A549 (cell line): ENCODE data around the gene XPNPEP1. TPM values are rescaled to one million over a fixed set of nuclear protein-coding genes. Genes with fewer than 3 reads are reported as not detected.
A peak's percentile ranks its signal among the peaks of the same experiment; 100 is the strongest.

Experiments used
- ATAC-seq, 2 experiments: fragments of 200-7000 bp in 1 of 2; fragments of >200 bp in 1 of 2; cut with Nextera tagmentation in 1 of 2; cut with Tn5 transposase in 1 of 2; 3 replicates each; pipeline versions ENCODE4 v1.8.0 to v1.9.1; 2018 to 2020; ENCODE audit warnings: mild to moderate bottlenecking in 1 of 2, moderate library complexity in 1 of 2
- CTCF ChIA-PET: fragments of 300-600 bp; sonication (Branson Sonifier 250); formaldehyde crosslinking; extraction: SDS; loops from one replicate; lab custom pipeline; 2021; ENCODE audit warnings: antibody characterized with exemption, inconsistent platforms; lab: Yijun Ruan, JAX
- POLR2A ChIA-PET: fragments of 350-600 bp; formaldehyde crosslinking; extraction: SDS; loops from one replicate; lab custom pipeline; 2021; ENCODE audit warnings: antibody characterized with exemption, inconsistent platforms; lab: Yijun Ruan, JAX
- DNase-seq, 2 experiments: peaks; one replicate each; pipeline versions ENCODE4 v3.0.0 to v3.0.0-alpha.2; 2011 to 2016; ENCODE audit warnings: low read depth in 1 of 2, low spot score in 1 of 2
- FAIRE-seq: peaks from 2 replicates; lab custom pipeline; 2011; peaks lifted over from hg19 to GRCh38; lab: Jason Lieb, UNC
- H3K27ac ChIP-seq, 2 experiments: fragments of >200 bp; sonication (Bioruptor Twin); formaldehyde crosslinking; 3 replicates each; pipeline ENCODE4 v1.5.1; 2016 to 2017
- H3K4me1 ChIP-seq: fragments of >200 bp; sonication (Bioruptor Twin); formaldehyde crosslinking; 3 replicates; pipeline ENCODE4 v1.6.1; 2016
- H3K4me2 ChIP-seq: fragments of >200 bp; sonication (Bioruptor Twin); formaldehyde crosslinking; 3 replicates; pipeline ENCODE4 v1.6.1; 2016
- H3K4me3 ChIP-seq: fragments of >200 bp; sonication (Bioruptor Twin); formaldehyde crosslinking; 3 replicates; pipeline ENCODE4 v1.5.1; 2016
- H3K9me3 ChIP-seq: fragments of >200 bp; sonication (Bioruptor Twin); formaldehyde crosslinking; 3 replicates; pipeline ENCODE4 v1.6.1; 2016
- BHLHE40 ChIP-seq: IDR thresholded peaks from 2 replicates; pipeline ENCODE4 v1.6.1; 2012; ENCODE audit warnings: low read depth, low read length, inconsistent platforms
- CBX8 ChIP-seq: fragments of 200-600 bp; sonication (generic); IDR thresholded peaks from 2 replicates; pipeline ENCODE4 v1.6.1; 2016
- CHD2 ChIP-seq: fragments of 150-350 bp; IDR thresholded peaks from 2 replicates; pipeline ENCODE4 v1.6.1; 2014; ENCODE audit warnings: low read length; ENCODE audit not compliant: partially characterized antibody
- CHD4 ChIP-seq: fragments of 200-600 bp; sonication (generic); IDR thresholded peaks from 2 replicates; pipeline ENCODE4 v1.6.1; 2016; ENCODE audit warnings: antibody characterized with exemption, mild to moderate bottlenecking, borderline replicate concordance
- EHMT2 ChIP-seq: fragments of 200-600 bp; sonication (generic); IDR thresholded peaks from 2 replicates; pipeline ENCODE4 v1.6.1; 2016; ENCODE audit warnings: antibody characterized with exemption, low read depth, mild to moderate bottlenecking, moderate library complexity
- FOSB ChIP-seq: fragments of 250-450 bp; sonication (Bioruptor Pico); IDR thresholded peaks from 2 replicates; pipeline ENCODE4 v1.5.0; 2020; ENCODE audit warnings: mild to moderate bottlenecking, moderate library complexity
- KDM5A ChIP-seq: fragments of 200-600 bp; sonication (generic); IDR thresholded peaks from 2 replicates; pipeline ENCODE4 v1.6.1; 2016; ENCODE audit warnings: antibody characterized with exemption, mild to moderate bottlenecking
- MAFK ChIP-seq: fragments of 450-650 bp; IDR thresholded peaks from 2 replicates; pipeline ENCODE4 v1.6.1; 2014; ENCODE audit not compliant: partially characterized antibody
- MAZ ChIP-seq: fragments of 150-350 bp; IDR thresholded peaks from 2 replicates; pipeline ENCODE4 v1.6.1; 2014; ENCODE audit warnings: antibody characterized with exemption, low read depth, low read length, borderline replicate concordance
- NPAS2 ChIP-seq: fragments of 250-450 bp; sonication (Bioruptor Pico); IDR thresholded peaks from 2 replicates; pipeline ENCODE4 v1.8.0; 2022; ENCODE audit warnings: mild to moderate bottlenecking, moderate library complexity, borderline replicate concordance
- RFX5 ChIP-seq: fragments of 450-650 bp; IDR thresholded peaks from 2 replicates; pipeline ENCODE4 v1.7.1; 2014; ENCODE audit warnings: antibody characterized with exemption, mild to moderate bottlenecking, moderate library complexity
- RNF2 ChIP-seq: fragments of 200-600 bp; sonication (generic); IDR thresholded peaks from 2 replicates; pipeline ENCODE4 v1.6.1; 2016; ENCODE audit warnings: low read depth, mild to moderate bottlenecking, antibody characterized with exemption, moderate library complexity, borderline replicate concordance
- ZNF302 ChIP-seq: fragments of 250-450 bp; sonication (Bioruptor Pico); IDR thresholded peaks from 2 replicates; pipeline ENCODE4 v1.9.0; 2021; ENCODE audit warnings: inconsistent platforms, mild to moderate bottlenecking, moderate library complexity
- WGBS: methylation state at CpG from one replicate; pipeline ENCODE4 v1.1.6; 2017; ENCODE audit errors: missing lambda C conversion rate; 5-methylcytosine and 5-hydroxymethylcytosine counted together
- polyA plus RNA-seq, 4 experiments: library from polyadenylated mRNA; depleted of rRNA in 3 of 4; stranded (reverse); fragments of >200 nt; fragmentation: RNase III in 1 of 4; extraction: RNeasy Plus Mini Kit Qiagen cat#74134 plus additional on column Dnase treatment in 1 of 4; gene quantifications; 2 replicates in 3 of 4; 3 replicates in 1 of 4; pipeline ENCODE4 v1.2.3, GENCODE V29; 2011 to 2017
- TF ChIP-seq, protein P1 (sequence below): IDR thresholded peaks from 2 replicates; pipeline ENCODE4 v1.6.1; 2012
- TF ChIP-seq, protein P2 (sequence below): fragments of 250-450 bp; sonication (Bioruptor Pico); IDR thresholded peaks from 2 replicates; pipeline ENCODE4 v1.5.0; 2020; ENCODE audit warnings: low read depth, mild to moderate bottlenecking, moderate library complexity
- TF ChIP-seq, protein P3 (sequence below): fragments of >200 bp; sonication (Bioruptor Twin); formaldehyde crosslinking; IDR thresholded peaks from 2 replicates; pipeline ENCODE4 v1.6.1; 2016
- TF ChIP-seq, protein P4 (sequence below): IDR thresholded peaks from 2 replicates; pipeline ENCODE4 v1.6.1; 2012; ENCODE audit warnings: low read depth, borderline replicate concordance
- TF ChIP-seq, protein P5 (sequence below): fragments of 150-350 bp; IDR thresholded peaks from 2 replicates; pipeline ENCODE4 v1.6.1; 2014; ENCODE audit warnings: low read depth, mild to moderate bottlenecking, low read length
- TF ChIP-seq, protein P6 (sequence below): fragments of 450-650 bp; IDR thresholded peaks from 2 replicates; pipeline ENCODE4 v1.6.1; 2014; ENCODE audit warnings: antibody characterized with exemption
- TF ChIP-seq, protein P7 (sequence below): fragments of 250-450 bp; sonication (Bioruptor Pico); IDR thresholded peaks from 2 replicates; pipeline ENCODE4 v1.5.0; 2021; ENCODE audit warnings: mild to moderate bottlenecking, moderate library complexity, borderline replicate concordance
- TF ChIP-seq, protein P8 (sequence below): fragments of >200 bp; sonication (Bioruptor Twin); formaldehyde crosslinking; IDR thresholded peaks from 3 replicates; pipeline ENCODE4 v1.6.1; 2016
- TF ChIP-seq, protein P9 (sequence below): fragments of >200 bp; sonication (Bioruptor Twin); formaldehyde crosslinking; IDR thresholded peaks from 3 replicates; pipeline ENCODE4 v1.5.1; 2016

Gene XPNPEP1
- polyA plus RNA-seq, 2 of the 4 experiments (the other 2 are of a cell fraction), result 32.5 to 53.9 TPM

DNA sequence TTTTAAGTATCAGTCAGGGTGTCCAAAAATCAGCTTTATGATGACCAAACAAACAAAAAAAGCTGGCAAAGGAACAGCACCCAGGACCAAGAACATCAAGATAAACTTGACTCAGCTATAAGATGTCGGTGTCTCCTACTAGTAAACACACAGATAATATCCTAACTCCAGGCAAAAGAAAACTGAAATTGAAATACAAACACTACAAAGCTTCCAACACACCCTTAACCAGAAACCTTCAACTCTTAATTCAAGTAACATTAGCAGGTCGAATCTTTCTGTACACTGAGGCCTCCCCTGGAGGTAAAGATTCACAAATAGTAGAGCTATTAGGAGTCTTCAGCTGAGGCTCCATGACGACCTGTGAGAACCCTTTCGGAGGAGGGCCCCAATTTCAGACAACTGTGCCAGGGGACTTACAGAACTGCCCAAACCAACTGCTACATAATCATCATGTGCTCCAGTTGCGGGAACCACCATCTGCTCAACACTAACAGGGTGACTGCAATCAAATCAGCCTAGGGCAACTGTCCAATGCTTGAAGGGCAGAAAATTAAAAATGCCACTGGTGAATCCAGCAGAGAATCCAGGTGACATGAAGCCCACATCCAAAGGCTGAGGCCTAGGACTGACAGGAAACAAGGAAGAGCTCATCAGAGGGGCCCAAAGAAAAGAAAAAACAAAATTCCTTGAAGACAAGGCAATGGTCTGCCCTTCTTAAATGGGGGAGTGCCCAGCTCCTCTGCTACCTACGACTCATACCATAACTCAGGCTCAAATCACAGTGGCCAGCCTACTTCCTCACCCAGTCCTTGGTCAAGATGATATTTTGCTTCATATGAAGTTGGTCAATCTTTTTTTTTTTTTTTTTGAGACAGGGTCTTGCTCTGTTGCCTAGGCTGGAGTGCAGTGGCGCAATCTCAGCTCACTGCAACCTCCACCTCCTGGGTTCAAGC lies 20.0 kb downstream of the XPNPEP1 start:
- CTCF ChIA-PET, result interaction anchor here (1.0 to 1.7 kb wide), 4 partner anchors 11 to 19 kb away, joined by 3 to 11 read pairs (median 6); no protein-coding TSS in a partner anchor
- DNase-seq (no peak), FAIRE-seq (no peak), ATAC-seq (peak; percentile 48 to 52; a peak in 3 of 6 replicates)
- Histone ChIP-seq H3K4me2 (no peak overlapping the region), H3K9me3 (no peaks in the 10 kb centered on the region), H3K4me3 (no peak overlapping the region), H3K27ac (no peak overlapping the region), H3K4me1 (no peaks in the 10 kb centered on the region)
- POLR2A ChIA-PET, result no interaction called here
- TF ChIP-seq, protein P1, sequence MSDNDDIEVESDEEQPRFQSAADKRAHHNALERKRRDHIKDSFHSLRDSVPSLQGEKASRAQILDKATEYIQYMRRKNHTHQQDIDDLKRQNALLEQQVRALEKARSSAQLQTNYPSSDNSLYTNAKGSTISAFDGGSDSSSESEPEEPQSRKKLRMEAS, result no peak
- TF ChIP-seq, protein P2, sequence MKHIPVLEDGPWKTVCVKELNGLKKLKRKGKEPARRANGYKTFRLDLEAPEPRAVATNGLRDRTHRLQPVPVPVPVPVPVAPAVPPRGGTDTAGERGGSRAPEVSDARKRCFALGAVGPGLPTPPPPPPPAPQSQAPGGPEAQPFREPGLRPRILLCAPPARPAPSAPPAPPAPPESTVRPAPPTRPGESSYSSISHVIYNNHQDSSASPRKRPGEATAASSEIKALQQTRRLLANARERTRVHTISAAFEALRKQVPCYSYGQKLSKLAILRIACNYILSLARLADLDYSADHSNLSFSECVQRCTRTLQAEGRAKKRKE (CRISPR knock-in tag), result no peak
- no peak for TF ChIP-seq CHD2
- TF ChIP-seq, protein P3, sequence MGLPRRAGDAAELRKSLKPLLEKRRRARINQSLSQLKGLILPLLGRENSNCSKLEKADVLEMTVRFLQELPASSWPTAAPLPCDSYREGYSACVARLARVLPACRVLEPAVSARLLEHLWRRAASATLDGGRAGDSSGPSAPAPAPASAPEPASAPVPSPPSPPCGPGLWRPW, result no peak
- no peak for TF ChIP-seq FOSB (CRISPR knock-in tag)
- TF ChIP-seq BHLHE40, result no peak
- TF ChIP-seq, protein P4, sequence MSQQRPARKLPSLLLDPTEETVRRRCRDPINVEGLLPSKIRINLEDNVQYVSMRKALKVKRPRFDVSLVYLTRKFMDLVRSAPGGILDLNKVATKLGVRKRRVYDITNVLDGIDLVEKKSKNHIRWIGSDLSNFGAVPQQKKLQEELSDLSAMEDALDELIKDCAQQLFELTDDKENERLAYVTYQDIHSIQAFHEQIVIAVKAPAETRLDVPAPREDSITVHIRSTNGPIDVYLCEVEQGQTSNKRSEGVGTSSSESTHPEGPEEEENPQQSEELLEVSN, result no peak
- TF ChIP-seq, protein P5, sequence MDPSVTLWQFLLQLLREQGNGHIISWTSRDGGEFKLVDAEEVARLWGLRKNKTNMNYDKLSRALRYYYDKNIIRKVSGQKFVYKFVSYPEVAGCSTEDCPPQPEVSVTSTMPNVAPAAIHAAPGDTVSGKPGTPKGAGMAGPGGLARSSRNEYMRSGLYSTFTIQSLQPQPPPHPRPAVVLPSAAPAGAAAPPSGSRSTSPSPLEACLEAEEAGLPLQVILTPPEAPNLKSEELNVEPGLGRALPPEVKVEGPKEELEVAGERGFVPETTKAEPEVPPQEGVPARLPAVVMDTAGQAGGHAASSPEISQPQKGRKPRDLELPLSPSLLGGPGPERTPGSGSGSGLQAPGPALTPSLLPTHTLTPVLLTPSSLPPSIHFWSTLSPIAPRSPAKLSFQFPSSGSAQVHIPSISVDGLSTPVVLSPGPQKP, result no peak
- TF ChIP-seq EHMT2, result no peak
- no peak for TF ChIP-seq CBX8
- TF ChIP-seq, protein P6, sequence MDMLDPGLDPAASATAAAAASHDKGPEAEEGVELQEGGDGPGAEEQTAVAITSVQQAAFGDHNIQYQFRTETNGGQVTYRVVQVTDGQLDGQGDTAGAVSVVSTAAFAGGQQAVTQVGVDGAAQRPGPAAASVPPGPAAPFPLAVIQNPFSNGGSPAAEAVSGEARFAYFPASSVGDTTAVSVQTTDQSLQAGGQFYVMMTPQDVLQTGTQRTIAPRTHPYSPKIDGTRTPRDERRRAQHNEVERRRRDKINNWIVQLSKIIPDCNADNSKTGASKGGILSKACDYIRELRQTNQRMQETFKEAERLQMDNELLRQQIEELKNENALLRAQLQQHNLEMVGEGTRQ, result no peak
- no peak for TF ChIP-seq CHD4
- no peak for TF ChIP-seq ZNF302 (CRISPR knock-in tag)
- TF ChIP-seq NPAS2, result no peak
- WGBS, result 83% methylated on average over 7 of the region's 7 CpGs

DNA sequence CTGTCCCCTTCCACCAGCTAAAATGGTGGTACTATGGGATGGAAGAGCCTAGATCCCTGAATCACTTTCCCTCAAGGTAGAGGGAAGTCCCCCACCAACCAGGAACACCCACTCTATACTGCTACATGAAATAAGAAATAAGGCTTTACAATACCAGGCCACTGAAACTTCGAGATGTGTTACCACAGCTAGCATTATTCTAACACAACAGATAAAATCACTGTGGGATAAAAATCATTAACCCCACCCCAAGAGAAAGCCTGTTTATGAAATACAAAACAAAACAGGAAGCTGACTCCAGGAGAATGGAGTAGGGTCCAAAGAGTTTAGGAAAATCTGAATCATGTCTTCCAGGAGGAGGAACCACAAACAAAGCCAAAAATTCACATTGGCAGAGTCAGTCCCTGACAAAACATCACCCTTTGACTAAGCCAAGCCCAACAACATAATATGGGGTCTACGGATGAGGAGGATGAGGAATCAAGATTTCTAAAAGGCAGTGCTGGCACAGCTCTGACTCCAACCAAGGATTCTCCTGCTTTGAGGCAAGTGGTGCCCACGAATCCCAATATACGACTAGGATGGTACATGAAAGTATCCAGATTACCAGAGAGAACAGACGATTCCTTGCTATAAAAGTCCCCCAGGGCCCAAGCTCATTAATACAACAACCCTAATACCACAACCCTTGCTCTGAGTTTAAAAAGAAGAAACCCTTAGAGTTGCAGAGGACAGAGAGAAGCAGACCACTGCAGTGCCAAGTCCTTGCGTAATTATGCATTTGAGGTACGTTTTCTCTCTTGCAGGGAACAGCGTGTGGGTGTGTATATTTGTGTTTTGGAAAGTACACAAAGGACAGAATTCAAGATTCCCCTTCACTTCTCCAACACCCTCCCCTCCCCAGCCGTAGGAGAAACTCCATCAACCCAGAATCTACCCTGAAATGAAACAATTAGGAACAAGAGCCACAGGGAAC lies 23.7 kb downstream of the XPNPEP1 start:
- 86% methylated on average over 9 of the region's 9 CpGs for WGBS
- H3K4me1 ChIP-seq, result no peaks in the 10 kb centered on the region
- H3K27ac ChIP-seq, result no peak overlapping the region
- DNase-seq (no peak), FAIRE-seq (no peak), ATAC-seq (no peak)
- CTCF ChIA-PET, result interaction anchor here (1.1 to 5.7 kb wide), 4 partner anchors 16 to 116 kb away, joined by 3 to 43 read pairs (median 4); no protein-coding TSS in a partner anchor
- H3K4me2 ChIP-seq, result no peak overlapping the region
- no peak overlapping the region for H3K4me3 ChIP-seq
- H3K9me3 ChIP-seq, result no peaks in the 10 kb centered on the region
- POLR2A ChIA-PET, result no interaction called here
- TF ChIP-seq, protein P7, sequence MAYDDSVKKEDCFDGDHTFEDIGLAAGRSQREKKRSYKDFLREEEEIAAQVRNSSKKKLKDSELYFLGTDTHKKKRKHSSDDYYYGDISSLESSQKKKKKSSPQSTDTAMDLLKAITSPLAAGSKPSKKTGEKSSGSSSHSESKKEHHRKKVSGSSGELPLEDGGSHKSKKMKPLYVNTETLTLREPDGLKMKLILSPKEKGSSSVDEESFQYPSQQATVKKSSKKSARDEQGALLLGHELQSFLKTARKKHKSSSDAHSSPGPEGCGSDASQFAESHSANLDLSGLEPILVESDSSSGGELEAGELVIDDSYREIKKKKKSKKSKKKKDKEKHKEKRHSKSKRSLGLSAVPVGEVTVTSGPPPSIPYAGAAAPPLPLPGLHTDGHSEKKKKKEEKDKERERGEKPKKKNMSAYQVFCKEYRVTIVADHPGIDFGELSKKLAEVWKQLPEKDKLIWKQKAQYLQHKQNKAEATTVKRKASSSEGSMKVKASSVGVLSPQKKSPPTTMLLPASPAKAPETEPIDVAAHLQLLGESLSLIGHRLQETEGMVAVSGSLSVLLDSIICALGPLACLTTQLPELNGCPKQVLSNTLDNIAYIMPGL (CRISPR knock-in tag), result no peak
- TF ChIP-seq MAFK (no peak), BHLHE40 (no peak), RFX5 (no peak), KDM5A (no peak), MAZ (no peak), RNF2 (no peak)
- TF ChIP-seq, protein P8, sequence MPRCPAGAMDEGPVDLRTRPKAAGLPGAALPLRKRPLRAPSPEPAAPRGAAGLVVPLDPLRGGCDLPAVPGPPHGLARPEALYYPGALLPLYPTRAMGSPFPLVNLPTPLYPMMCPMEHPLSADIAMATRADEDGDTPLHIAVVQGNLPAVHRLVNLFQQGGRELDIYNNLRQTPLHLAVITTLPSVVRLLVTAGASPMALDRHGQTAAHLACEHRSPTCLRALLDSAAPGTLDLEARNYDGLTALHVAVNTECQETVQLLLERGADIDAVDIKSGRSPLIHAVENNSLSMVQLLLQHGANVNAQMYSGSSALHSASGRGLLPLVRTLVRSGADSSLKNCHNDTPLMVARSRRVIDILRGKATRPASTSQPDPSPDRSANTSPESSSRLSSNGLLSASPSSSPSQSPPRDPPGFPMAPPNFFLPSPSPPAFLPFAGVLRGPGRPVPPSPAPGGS, result no peak
- TF ChIP-seq, protein P9, sequence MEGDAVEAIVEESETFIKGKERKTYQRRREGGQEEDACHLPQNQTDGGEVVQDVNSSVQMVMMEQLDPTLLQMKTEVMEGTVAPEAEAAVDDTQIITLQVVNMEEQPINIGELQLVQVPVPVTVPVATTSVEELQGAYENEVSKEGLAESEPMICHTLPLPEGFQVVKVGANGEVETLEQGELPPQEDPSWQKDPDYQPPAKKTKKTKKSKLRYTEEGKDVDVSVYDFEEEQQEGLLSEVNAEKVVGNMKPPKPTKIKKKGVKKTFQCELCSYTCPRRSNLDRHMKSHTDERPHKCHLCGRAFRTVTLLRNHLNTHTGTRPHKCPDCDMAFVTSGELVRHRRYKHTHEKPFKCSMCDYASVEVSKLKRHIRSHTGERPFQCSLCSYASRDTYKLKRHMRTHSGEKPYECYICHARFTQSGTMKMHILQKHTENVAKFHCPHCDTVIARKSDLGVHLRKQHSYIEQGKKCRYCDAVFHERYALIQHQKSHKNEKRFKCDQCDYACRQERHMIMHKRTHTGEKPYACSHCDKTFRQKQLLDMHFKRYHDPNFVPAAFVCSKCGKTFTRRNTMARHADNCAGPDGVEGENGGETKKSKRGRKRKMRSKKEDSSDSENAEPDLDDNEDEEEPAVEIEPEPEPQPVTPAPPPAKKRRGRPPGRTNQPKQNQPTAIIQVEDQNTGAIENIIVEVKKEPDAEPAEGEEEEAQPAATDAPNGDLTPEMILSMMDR, result no peak
- TF ChIP-seq, protein P3, result no peak
